Measurements from ENCODE around the gene NABP2.

Gene NABP2

DNA sequence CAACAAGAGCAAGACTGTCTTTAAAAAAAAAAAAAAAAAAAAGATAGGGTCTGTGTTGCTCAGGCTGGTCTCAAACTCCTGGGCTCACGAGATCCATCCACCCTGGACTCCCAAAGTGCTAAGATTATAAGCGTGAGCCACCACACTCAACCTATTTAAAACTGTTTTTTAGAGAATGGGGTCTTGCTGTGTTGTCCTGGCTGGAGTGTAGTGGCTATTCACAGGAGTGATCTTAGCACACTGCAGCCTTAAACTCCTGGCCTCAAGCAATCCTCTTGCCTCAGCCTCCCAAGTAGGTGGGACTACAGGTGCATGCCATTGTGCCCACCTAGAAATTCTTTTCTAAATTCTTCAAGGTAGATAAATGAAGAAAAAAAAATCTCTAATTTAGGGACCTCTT lies 50.2 kb downstream of the NABP2 start:
- Histone ChIP-seq H3K4me3 (ENCODE audit: low read depth, low read length) (no peak overlapping the region), H3K27ac (no peak overlapping the region), H3K36me3 (replicated peaks) (peaks cover 86% of the 10 kb centered on the region), H3K27me3 (replicated peaks) (no peaks in the 10 kb centered on the region)
- in situ Hi-C loops (cut with HindIII; ENCODE audit: low pct_ligation_motif_present, low sequenced_read_pairs) = no loop called here
- no peak for DNase-seq
- no peak for TF ChIP-seq CTCF (IDR thresholded peaks at IDR 0.05; ENCODE audit: low read depth, low read length, missing control alignments)

DNA sequence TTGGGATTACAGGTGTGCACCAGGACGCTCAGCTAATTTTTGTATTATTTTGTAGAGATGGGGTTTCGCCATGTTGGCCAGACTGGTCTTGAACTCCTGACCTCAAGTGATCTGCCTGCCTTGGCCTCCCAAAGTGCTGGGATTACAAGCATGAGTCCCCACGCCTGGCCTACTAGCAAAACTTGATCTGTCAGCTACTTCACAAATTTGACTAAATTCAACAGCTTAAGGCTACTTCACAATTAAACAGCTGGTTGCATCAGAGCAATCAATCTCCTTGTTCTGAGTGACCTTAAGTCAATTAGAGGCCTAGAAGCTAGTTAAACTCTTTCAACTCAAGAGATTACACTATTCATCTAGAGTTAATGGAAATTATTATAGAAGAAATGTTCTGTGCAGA lies 54.8 kb downstream of the NABP2 start:
- H3K27me3 ChIP-seq (replicated peaks) = no peaks in the 10 kb centered on the region
- H3K27ac ChIP-seq = no peak overlapping the region
- no peak for DNase-seq
- TF ChIP-seq CTCF (IDR thresholded peaks at IDR 0.05; ENCODE audit: low read depth, low read length, missing control alignments) = no peak
- in situ Hi-C loops (cut with HindIII; ENCODE audit: low pct_ligation_motif_present, low sequenced_read_pairs) = no loop called here
- peaks cover 85% of the 10 kb centered on the region for H3K36me3 ChIP-seq (replicated peaks)
- no peak overlapping the region for H3K4me3 ChIP-seq (ENCODE audit: low read depth, low read length)
